H9 (cell line): ENCODE measurements around the gene DTNA. TPM values are rescaled to one million over a fixed set of nuclear protein-coding genes. Genes with fewer than 3 reads are reported as not detected.

Experiments
- DNase-seq: peaks from one replicate; pipeline ENCODE4 v3.0.0-alpha.2; 2017
- H2AFZ ChIP-seq: one replicate; pipeline ENCODE4 v1.6.1; 2013; ENCODE audit warnings: mild to moderate bottlenecking, low read length, control low read depth, moderate library complexity
- H2AK5ac ChIP-seq: 2 replicates; pipeline ENCODE4 v1.6.1; 2013; ENCODE audit warnings: low read length, control low read depth, mixed read lengths; ENCODE audit not compliant: insufficient read length
- H2BK120ac ChIP-seq: one replicate; pipeline ENCODE4 v1.6.1; 2013; ENCODE audit warnings: low read depth, mild to moderate bottlenecking, low read length, control low read depth, inconsistent platforms; ENCODE audit not compliant: poor library complexity, severe bottlenecking
- H2BK12ac ChIP-seq: 2 replicates; pipeline ENCODE4 v1.6.1; 2013; ENCODE audit warnings: low read length, control low read depth, mixed read lengths, low read depth; ENCODE audit not compliant: insufficient read length
- H2BK15ac ChIP-seq: 2 replicates; pipeline ENCODE4 v1.6.1; 2013; ENCODE audit warnings: low read depth, low read length, control low read depth
- H2BK20ac ChIP-seq: one replicate; pipeline ENCODE4 v1.6.1; 2013; ENCODE audit warnings: low read depth, mild to moderate bottlenecking, low read length, control low read depth, inconsistent platforms; ENCODE audit not compliant: poor library complexity, severe bottlenecking
- H2BK5ac ChIP-seq: 2 replicates; pipeline ENCODE4 v1.6.1; 2013; ENCODE audit warnings: low read length, control low read depth, mixed read lengths; ENCODE audit not compliant: insufficient read length
- H3K14ac ChIP-seq: 2 replicates; pipeline ENCODE4 v1.6.1; 2013; ENCODE audit warnings: low read length, control low read depth; ENCODE audit not compliant: insufficient read depth
- H3K18ac ChIP-seq: 2 replicates; pipeline ENCODE4 v1.6.1; 2013; ENCODE audit warnings: low read depth, mild to moderate bottlenecking, mixed read lengths, low read length, control low read depth; ENCODE audit not compliant: insufficient read length
- H3K23ac ChIP-seq: 2 replicates; pipeline ENCODE4 v1.6.1; 2013; ENCODE audit warnings: low read length, control low read depth, mixed read lengths, low read depth; ENCODE audit not compliant: insufficient read length
- H3K23me2 ChIP-seq: 2 replicates; pipeline ENCODE4 v1.6.1; 2013; ENCODE audit warnings: low read depth, mild to moderate bottlenecking, mixed read lengths, low read length, control low read depth; ENCODE audit not compliant: insufficient read length, poor library complexity, severe bottlenecking
- H3K27ac ChIP-seq: 2 replicates; pipeline ENCODE4 v1.5.1; 2013; ENCODE audit warnings: low read length, control low read depth, mixed read lengths, low read depth; ENCODE audit not compliant: insufficient read length
- H3K27me3 ChIP-seq: 2 replicates; pipeline ENCODE4 v1.6.1; 2013; ENCODE audit warnings: low read length, control low read depth, inconsistent platforms; ENCODE audit not compliant: insufficient read depth
- H3K4ac ChIP-seq: 2 replicates; pipeline ENCODE4 v1.6.1; 2013; ENCODE audit warnings: low read depth, mild to moderate bottlenecking, control low read depth, inconsistent platforms, low read length, moderate library complexity
- H3K4me1 ChIP-seq: 2 replicates; pipeline ENCODE4 v1.6.1; 2013; ENCODE audit warnings: low read length, control low read depth, inconsistent platforms; ENCODE audit not compliant: insufficient read depth
- H3K4me2 ChIP-seq: 2 replicates; pipeline ENCODE4 v1.6.1; 2013; ENCODE audit warnings: low read length, control low read depth, mixed read lengths; ENCODE audit not compliant: insufficient read length, insufficient read depth
- H3K56ac ChIP-seq: 2 replicates; pipeline ENCODE4 v1.6.1; 2013; ENCODE audit warnings: low read depth, mild to moderate bottlenecking, mixed read lengths, low read length, control low read depth; ENCODE audit not compliant: insufficient read length
- H3K79me1 ChIP-seq: 2 replicates; pipeline ENCODE4 v1.6.1; 2013; ENCODE audit warnings: low read depth, mild to moderate bottlenecking, moderate library complexity, low read length, control low read depth, inconsistent platforms; ENCODE audit not compliant: insufficient read depth, poor library complexity, severe bottlenecking
- H3K79me2 ChIP-seq: 2 replicates; pipeline ENCODE4 v1.6.1; 2013; ENCODE audit warnings: low read length, control low read depth, inconsistent platforms; ENCODE audit not compliant: insufficient read depth
- H3K9ac ChIP-seq: 2 replicates; pipeline ENCODE4 v1.6.1; 2013; ENCODE audit warnings: low read length, control low read depth, mixed read lengths; ENCODE audit not compliant: insufficient read length; ENCODE audit errors: extremely low read depth
- H3K9me3 ChIP-seq: one replicate; pipeline ENCODE4 v1.6.1; 2013; ENCODE audit warnings: low read depth, low read length, inconsistent platforms; ENCODE audit not compliant: control insufficient read depth
- H3T11ph ChIP-seq: one replicate; pipeline ENCODE4 v1.6.1; 2013; ENCODE audit warnings: mild to moderate bottlenecking, low read length, control low read depth, inconsistent platforms
- H4K20me1 ChIP-seq: one replicate; pipeline ENCODE4 v1.6.1; 2013; ENCODE audit not compliant: control insufficient read depth, insufficient read length, insufficient read depth
- H4K5ac ChIP-seq: 2 replicates; pipeline ENCODE4 v1.6.1; 2013; ENCODE audit warnings: low read depth, mild to moderate bottlenecking, mixed read lengths, low read length, control low read depth; ENCODE audit not compliant: insufficient read length
- H4K8ac ChIP-seq: replicated peaks from 2 replicates; pipeline ENCODE4 v1.6.1; 2013; ENCODE audit warnings: low read length, control low read depth, mixed read lengths, low read depth; ENCODE audit not compliant: insufficient read length
- H4K91ac ChIP-seq: 2 replicates; pipeline ENCODE4 v1.6.1; 2013; ENCODE audit warnings: low read depth, mild to moderate bottlenecking, moderate library complexity, mixed read lengths, low read length, control low read depth; ENCODE audit not compliant: insufficient read length
- H3K27ac Mint-ChIP-seq, 3 experiments: 2 replicates in 2 of 3; 3 replicates in 1 of 3; pipeline ENCODE4 v1.8.0; 2020 to 2021; ENCODE audit warnings: mixed read lengths in 3 of 3, mild to moderate bottlenecking in 1 of 3, moderate library complexity in 1 of 3
- H3K27me3 Mint-ChIP-seq: 2 replicates; pipeline ENCODE4 v1.8.0; 2021; ENCODE audit warnings: low read depth, mild to moderate bottlenecking, moderate library complexity, mixed read lengths
- H3K36me3 Mint-ChIP-seq, 3 experiments: 2 replicates in 2 of 3; 3 replicates in 1 of 3; pipeline ENCODE4 v1.8.0; 2020 to 2021; ENCODE audit warnings: low read depth in 3 of 3, mixed read lengths in 3 of 3; ENCODE audit not compliant: insufficient read depth in 1 of 3
- H3K4me1 Mint-ChIP-seq, 2 experiments: 2 replicates each; pipeline ENCODE4 v1.8.0; 2020; ENCODE audit warnings: mixed read lengths in 2 of 2
- H3K4me3 Mint-ChIP-seq, 2 experiments: 2 replicates in 1 of 2; 3 replicates in 1 of 2; pipeline ENCODE4 v1.8.0; 2020 to 2021; ENCODE audit warnings: mild to moderate bottlenecking in 2 of 2, mixed read lengths in 2 of 2, moderate library complexity in 1 of 2
- H3K9me3 Mint-ChIP-seq, 2 experiments: 2 replicates in 1 of 2; 3 replicates in 1 of 2; pipeline ENCODE4 v1.8.0; 2020; ENCODE audit warnings: mild to moderate bottlenecking in 2 of 2, mixed read lengths in 2 of 2, moderate library complexity in 1 of 2
- WGBS: extraction: QIAGEN DNeasy Blood & Tissue Kit; methylation state at CpG from one replicate; pipeline ENCODE4 v1.1.7; 2013; ENCODE audit warnings: missing lambda C conversion rate, low lambda C conversion rate, mixed read lengths; ENCODE audit not compliant: insufficient read length; ENCODE audit errors: extremely low coverage; 5-methylcytosine and 5-hydroxymethylcytosine counted together
- total RNA-seq: library from RNA; stranded (reverse); gene quantifications from 2 replicates; pipeline ENCODE4 v1.2.1, GENCODE V29; 2021
- TF ChIP-seq, protein P1 (sequence below): fragments of 200-600 bp; sonication (generic); conservative IDR thresholded peaks from 3 replicates; pipeline ENCODE4 v1.8.0; 2021; ENCODE audit warnings: antibody characterized with exemption, mild to moderate bottlenecking

The DTNA gene
- total RNA-seq, 1 experiment from 2014 or later = 25.5 TPM

- Mint-ChIP-seq H3K9me3 (no peaks in the 10 kb centered on the region), H3K27ac (no peak overlapping the region), H3K36me3 (peaks cover 0 to 9% (median 0%) of the 10 kb centered on the region in 3 experiments; a peak in 3 of 7 replicates), H3K27me3 (no peaks in the 10 kb centered on the region), H3K4me3 (no peak overlapping the region), H3K4me1 (peaks cover 6 to 7% of the 10 kb centered on the region in 2 experiments)
- no peaks in the 10 kb centered on the region for H4K20me1 ChIP-seq
- H3K18ac ChIP-seq = no peak overlapping the region
- TF ChIP-seq, protein P1, sequence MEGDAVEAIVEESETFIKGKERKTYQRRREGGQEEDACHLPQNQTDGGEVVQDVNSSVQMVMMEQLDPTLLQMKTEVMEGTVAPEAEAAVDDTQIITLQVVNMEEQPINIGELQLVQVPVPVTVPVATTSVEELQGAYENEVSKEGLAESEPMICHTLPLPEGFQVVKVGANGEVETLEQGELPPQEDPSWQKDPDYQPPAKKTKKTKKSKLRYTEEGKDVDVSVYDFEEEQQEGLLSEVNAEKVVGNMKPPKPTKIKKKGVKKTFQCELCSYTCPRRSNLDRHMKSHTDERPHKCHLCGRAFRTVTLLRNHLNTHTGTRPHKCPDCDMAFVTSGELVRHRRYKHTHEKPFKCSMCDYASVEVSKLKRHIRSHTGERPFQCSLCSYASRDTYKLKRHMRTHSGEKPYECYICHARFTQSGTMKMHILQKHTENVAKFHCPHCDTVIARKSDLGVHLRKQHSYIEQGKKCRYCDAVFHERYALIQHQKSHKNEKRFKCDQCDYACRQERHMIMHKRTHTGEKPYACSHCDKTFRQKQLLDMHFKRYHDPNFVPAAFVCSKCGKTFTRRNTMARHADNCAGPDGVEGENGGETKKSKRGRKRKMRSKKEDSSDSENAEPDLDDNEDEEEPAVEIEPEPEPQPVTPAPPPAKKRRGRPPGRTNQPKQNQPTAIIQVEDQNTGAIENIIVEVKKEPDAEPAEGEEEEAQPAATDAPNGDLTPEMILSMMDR = no peak
- H2BK120ac ChIP-seq = no peak overlapping the region
- H3K79me1 ChIP-seq = no peaks in the 10 kb centered on the region
- no peak for DNase-seq
- no peaks in the 10 kb centered on the region for H3K9me3 ChIP-seq
- H2AFZ ChIP-seq = no peak overlapping the region
- H3K56ac ChIP-seq = no peak overlapping the region
- no peaks in the 10 kb centered on the region for H3K27me3 ChIP-seq
- no peak overlapping the region for H3K4ac ChIP-seq
- H3K14ac ChIP-seq = no peak overlapping the region
- no peaks in the 10 kb centered on the region for H3K4me1 ChIP-seq
- no peak overlapping the region for H3K23ac ChIP-seq
- H3K9ac ChIP-seq = no peak overlapping the region
- H3K4me2 ChIP-seq = no peak overlapping the region
- no peaks in the 10 kb centered on the region for H3K79me2 ChIP-seq
- H2BK12ac ChIP-seq = no peak overlapping the region
- no peak overlapping the region for H3T11ph ChIP-seq
- H2AK5ac ChIP-seq = no peak overlapping the region
- no peak overlapping the region for H4K5ac ChIP-seq
- H2BK5ac ChIP-seq = no peak overlapping the region
- no peak overlapping the region for H4K91ac ChIP-seq
- H2BK20ac ChIP-seq = no peak overlapping the region
- WGBS = no CpG with 5 or more reads among the region's 1 CpG
- H3K23me2 ChIP-seq = no peaks in the 10 kb centered on the region
- H3K27ac ChIP-seq = no peak overlapping the region
- H2BK15ac ChIP-seq = no peak overlapping the region
- no peak overlapping the region for H4K8ac ChIP-seq
Measured at GRCh38 chr18:34886177-34886576, 176.1 kb downstream of the DTNA start.
